ENCODE measurements around the gene RNF126.

The RNF126 gene

DNA sequence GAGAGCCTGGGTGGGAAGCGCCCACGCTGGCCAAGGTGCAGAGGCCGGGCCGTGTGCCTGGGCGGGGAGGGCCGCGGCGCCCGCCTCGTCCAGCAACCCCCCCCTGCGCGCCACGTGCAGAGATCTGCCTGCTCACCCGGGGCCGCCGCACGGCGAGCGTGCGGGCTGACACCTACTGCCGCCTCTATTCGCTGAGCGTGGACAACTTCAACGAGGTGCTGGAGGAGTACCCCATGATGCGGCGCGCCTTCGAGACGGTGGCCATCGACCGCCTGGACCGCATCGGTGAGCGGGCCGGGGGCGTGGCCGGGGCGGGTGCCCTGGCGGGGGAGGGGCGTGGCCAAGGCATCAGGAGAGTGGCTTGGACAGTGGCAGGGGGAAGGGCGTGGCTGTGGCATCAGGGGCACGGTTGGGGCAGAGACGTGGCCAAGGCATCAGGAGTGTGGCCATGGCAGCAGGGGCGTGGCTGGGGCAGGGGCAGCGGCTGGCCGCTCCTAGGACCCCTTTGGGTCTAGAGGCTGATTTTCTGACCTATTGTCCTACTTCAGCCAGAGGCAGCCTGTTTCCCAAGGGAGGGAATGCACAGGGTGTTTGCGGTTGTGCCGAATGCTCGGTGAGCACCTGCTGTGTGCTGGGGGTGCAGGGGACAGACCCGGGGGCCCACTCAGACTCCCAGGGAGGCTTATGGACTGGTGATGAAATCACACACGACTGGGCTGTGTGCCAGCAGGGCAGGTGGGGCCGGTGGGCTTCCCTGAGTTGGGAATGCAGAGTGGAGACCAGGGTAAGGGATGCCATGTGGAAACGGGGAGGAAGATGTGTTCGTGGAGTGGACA is 49.1 kb downstream of the RNF126 start:
- no peaks in the 10 kb centered on the region for H3K79me2 ChIP-seq (ENCODE audit: insufficient read depth, low read depth)
- H4K20me1 ChIP-seq (ENCODE audit: insufficient read depth): no peaks in the 10 kb centered on the region
- H3K4me3 ChIP-seq (IDR thresholded peaks at IDR 0.05; ENCODE audit: insufficient read depth, low read depth, low read length): no peak overlapping the region
- H2AFZ ChIP-seq (ENCODE audit: low read depth): no peak overlapping the region
- H3K4me2 ChIP-seq: no peak overlapping the region
- no peak overlapping the region for H3K27ac ChIP-seq
- H3K36me3 ChIP-seq (ENCODE audit: insufficient read depth): no peaks in the 10 kb centered on the region
- no peak overlapping the region for H3K9ac ChIP-seq
- TF ChIP-seq, protein P1, sequence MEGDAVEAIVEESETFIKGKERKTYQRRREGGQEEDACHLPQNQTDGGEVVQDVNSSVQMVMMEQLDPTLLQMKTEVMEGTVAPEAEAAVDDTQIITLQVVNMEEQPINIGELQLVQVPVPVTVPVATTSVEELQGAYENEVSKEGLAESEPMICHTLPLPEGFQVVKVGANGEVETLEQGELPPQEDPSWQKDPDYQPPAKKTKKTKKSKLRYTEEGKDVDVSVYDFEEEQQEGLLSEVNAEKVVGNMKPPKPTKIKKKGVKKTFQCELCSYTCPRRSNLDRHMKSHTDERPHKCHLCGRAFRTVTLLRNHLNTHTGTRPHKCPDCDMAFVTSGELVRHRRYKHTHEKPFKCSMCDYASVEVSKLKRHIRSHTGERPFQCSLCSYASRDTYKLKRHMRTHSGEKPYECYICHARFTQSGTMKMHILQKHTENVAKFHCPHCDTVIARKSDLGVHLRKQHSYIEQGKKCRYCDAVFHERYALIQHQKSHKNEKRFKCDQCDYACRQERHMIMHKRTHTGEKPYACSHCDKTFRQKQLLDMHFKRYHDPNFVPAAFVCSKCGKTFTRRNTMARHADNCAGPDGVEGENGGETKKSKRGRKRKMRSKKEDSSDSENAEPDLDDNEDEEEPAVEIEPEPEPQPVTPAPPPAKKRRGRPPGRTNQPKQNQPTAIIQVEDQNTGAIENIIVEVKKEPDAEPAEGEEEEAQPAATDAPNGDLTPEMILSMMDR (conservative IDR thresholded peaks at IDR 0.05; ENCODE audit: low read depth, low read length): no peak
- no peaks in the 10 kb centered on the region for H3K4me1 ChIP-seq (ENCODE audit: low read depth, poor library complexity, severe bottlenecking)
- no peaks in the 10 kb centered on the region for H3K27me3 ChIP-seq (ENCODE audit: insufficient read depth, low read depth)

DNA sequence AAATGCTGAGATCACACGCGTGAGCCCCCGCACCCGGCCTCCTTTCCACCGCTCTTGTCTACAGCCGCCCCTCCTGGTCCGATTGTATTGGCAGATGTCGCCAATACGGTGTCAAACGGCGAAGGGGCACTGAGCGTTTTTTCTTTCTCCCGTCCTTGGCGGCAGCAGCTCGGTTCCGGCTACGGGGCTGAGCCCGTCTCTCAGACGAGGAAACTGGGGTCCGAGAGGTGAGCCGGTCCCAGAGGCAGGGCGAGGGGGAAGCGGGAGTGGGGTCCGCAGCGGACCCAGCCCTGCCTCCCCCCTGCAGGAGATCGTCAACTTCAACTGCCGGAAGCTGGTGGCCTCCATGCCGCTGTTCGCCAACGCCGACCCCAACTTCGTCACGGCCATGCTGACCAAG is 50.1 kb downstream of the RNF126 start:
- H3K4me3 ChIP-seq (IDR thresholded peaks at IDR 0.05; ENCODE audit: insufficient read depth, low read depth, low read length): no peak overlapping the region
- H3K4me1 ChIP-seq (ENCODE audit: low read depth, poor library complexity, severe bottlenecking): no peaks in the 10 kb centered on the region
- no peaks in the 10 kb centered on the region for H3K36me3 ChIP-seq (ENCODE audit: insufficient read depth)
- no peaks in the 10 kb centered on the region for H3K79me2 ChIP-seq (ENCODE audit: insufficient read depth, low read depth)
- H3K4me2 ChIP-seq: no peak overlapping the region
- H3K9ac ChIP-seq: no peak overlapping the region
- H2AFZ ChIP-seq (ENCODE audit: low read depth): no peak overlapping the region
- H3K27ac ChIP-seq: no peak overlapping the region
- no peaks in the 10 kb centered on the region for H4K20me1 ChIP-seq (ENCODE audit: insufficient read depth)
- TF ChIP-seq, protein P1 (conservative IDR thresholded peaks at IDR 0.05; ENCODE audit: low read depth, low read length): no peak
- no peaks in the 10 kb centered on the region for H3K27me3 ChIP-seq (ENCODE audit: insufficient read depth, low read depth)

DNA sequence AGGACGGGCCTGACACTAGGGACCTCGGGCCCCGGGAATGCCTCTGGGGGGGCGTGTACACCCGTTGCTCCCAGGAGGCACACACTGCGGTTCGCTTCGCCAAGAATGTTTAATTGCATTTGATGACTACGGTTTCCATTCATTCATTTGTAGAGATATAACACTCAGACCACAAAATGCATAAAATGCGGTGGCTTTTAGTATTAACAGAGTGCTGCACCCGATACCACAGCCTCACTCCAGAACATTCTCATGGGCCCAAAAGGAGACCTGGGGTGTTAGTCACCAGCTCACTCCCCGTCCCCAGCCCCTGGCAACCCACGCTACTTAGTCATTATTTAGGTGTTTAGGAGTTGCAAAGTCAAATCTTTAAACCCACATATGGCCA is 51.5 kb downstream of the RNF126 start:
- Histone ChIP-seq H2AFZ (ENCODE audit: low read depth) (no peak overlapping the region), H3K4me2 (no peak overlapping the region)

DNA sequence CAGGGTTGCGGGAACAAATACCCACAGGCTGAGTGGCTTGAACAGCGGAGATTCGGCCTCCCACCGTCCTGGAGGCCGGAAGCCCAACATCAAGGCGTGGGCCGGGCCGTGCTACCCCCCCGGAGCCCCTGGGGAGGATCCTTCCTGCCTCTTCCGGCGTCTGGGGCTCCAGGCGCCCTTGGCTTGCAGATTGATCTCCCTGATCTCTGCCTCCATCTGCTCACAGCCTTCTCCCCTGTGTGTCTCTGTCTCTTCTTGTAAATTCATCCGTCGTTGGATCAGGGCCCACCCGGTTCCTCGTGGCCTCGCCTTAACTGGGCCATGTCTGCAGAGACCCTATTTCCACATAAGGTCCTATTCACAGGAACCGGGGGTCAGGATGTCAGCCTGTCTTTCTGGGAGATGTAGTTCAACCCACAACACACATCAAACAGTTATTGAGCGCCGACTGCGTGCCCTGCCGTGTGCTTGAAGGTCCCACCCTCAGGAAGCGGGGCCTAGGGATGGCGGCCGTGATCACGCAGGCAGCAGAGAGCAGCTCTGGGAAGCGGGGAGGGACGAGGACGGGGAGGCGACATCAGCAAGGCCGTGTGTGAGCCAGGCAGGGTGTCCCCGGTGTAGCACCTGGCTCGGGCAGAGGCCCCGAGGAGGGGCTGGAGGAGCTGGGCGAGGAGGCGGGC is 52.1 kb downstream of the RNF126 start:
- no peaks in the 10 kb centered on the region for H3K4me1 ChIP-seq (ENCODE audit: low read depth, poor library complexity, severe bottlenecking)
- no peaks in the 10 kb centered on the region for H3K36me3 ChIP-seq (ENCODE audit: insufficient read depth)
- no peaks in the 10 kb centered on the region for H3K27me3 ChIP-seq (ENCODE audit: insufficient read depth, low read depth)
- no peaks in the 10 kb centered on the region for H4K20me1 ChIP-seq (ENCODE audit: insufficient read depth)
- TF ChIP-seq, protein P1 (conservative IDR thresholded peaks at IDR 0.05; ENCODE audit: low read depth, low read length): no peak
- no peak overlapping the region for H2AFZ ChIP-seq (ENCODE audit: low read depth)
- H3K27ac ChIP-seq: no peak overlapping the region
- no peak overlapping the region for H3K9ac ChIP-seq
- H3K4me2 ChIP-seq: no peak overlapping the region
- H3K4me3 ChIP-seq (IDR thresholded peaks at IDR 0.05; ENCODE audit: insufficient read depth, low read depth, low read length): no peak overlapping the region
- H3K79me2 ChIP-seq (ENCODE audit: insufficient read depth, low read depth): no peaks in the 10 kb centered on the region

More for the DNA sequence above, 51.5 kb downstream of the RNF126 start:
- TF ChIP-seq, protein P1 (conservative IDR thresholded peaks at IDR 0.05; ENCODE audit: low read depth, low read length): no peak
- Histone ChIP-seq H3K79me2 (ENCODE audit: insufficient read depth, low read depth) (no peaks in the 10 kb centered on the region), H3K27ac (no peak overlapping the region), H3K36me3 (ENCODE audit: insufficient read depth) (no peaks in the 10 kb centered on the region), H3K4me1 (ENCODE audit: low read depth, poor library complexity, severe bottlenecking) (no peaks in the 10 kb centered on the region), H4K20me1 (ENCODE audit: insufficient read depth) (no peaks in the 10 kb centered on the region), H3K4me3 (IDR thresholded peaks at IDR 0.05; ENCODE audit: insufficient read depth, low read depth, low read length) (no peak overlapping the region), H3K9ac (no peak overlapping the region), H3K27me3 (ENCODE audit: insufficient read depth, low read depth) (no peaks in the 10 kb centered on the region)

All from KMS-11 (cell line).